ENCODE results near the gene RPP38.

- TF ChIP-seq, protein P1, sequence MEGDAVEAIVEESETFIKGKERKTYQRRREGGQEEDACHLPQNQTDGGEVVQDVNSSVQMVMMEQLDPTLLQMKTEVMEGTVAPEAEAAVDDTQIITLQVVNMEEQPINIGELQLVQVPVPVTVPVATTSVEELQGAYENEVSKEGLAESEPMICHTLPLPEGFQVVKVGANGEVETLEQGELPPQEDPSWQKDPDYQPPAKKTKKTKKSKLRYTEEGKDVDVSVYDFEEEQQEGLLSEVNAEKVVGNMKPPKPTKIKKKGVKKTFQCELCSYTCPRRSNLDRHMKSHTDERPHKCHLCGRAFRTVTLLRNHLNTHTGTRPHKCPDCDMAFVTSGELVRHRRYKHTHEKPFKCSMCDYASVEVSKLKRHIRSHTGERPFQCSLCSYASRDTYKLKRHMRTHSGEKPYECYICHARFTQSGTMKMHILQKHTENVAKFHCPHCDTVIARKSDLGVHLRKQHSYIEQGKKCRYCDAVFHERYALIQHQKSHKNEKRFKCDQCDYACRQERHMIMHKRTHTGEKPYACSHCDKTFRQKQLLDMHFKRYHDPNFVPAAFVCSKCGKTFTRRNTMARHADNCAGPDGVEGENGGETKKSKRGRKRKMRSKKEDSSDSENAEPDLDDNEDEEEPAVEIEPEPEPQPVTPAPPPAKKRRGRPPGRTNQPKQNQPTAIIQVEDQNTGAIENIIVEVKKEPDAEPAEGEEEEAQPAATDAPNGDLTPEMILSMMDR (conservative IDR thresholded peaks at IDR 0.05; ENCODE audit: low read length), result no peak
- TF ChIP-seq EZH2phosphoT487 (IDR thresholded peaks at IDR 0.05; ENCODE audit: borderline replicate concordance, low read depth, low read length), result no peak
Observed at GRCh38 chr10:15124908-15125307, 27.8 kb downstream of the RPP38 start.

Measured in OCI-LY7 (cell line).